Body of pancreas (tissue), 4 donors: ENCODE data around the gene VOPP1.

ENCODE experiments used
- POLR2A ChIP-seq, 3 donors: fragments of 450-650 bp; IDR thresholded peaks; one replicate each; pipeline ENCODE4 v1.6.1; 2016; ENCODE audit warnings: antibody characterized with exemption in 3 of 3, mild to moderate bottlenecking in 2 of 3
- TF ChIP-seq, protein P1 (sequence below), 7 experiments: fragments of 450-650 bp in 4 of 7; fragments of 200-600 bp in 3 of 7; sonication (generic) in 3 of 7; IDR thresholded peaks; one replicate each; pipeline ENCODE4 v1.5.1; 2016 to 2019; ENCODE audit warnings: antibody characterized with exemption in 7 of 7

DNA sequence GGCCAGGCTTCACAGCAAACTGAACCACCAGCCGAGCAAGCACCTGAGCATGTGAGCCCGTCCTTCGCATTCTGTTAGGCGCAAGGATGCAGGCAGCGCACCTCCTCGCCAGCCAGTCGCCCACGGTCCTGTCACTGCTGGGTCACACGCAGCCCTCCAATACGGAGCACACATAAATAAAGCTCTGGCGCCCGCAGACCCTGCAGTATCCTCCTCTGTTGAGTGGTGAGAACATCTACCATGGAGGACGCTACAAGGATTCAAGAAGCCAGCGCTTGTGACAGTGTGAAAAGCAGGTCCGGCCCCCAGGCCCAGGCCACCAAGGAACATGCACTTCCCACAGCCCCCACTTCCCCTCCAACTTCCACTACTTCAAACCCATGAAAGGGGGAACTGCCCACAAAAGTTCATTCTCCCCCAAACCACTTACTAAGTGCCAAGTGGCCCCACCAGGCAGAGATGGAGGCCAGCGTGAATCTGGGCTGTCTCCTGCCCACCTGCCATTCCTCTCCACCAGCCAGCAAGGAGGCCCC is 34.8 kb downstream of the VOPP1 start:
- TF ChIP-seq, protein P1, sequence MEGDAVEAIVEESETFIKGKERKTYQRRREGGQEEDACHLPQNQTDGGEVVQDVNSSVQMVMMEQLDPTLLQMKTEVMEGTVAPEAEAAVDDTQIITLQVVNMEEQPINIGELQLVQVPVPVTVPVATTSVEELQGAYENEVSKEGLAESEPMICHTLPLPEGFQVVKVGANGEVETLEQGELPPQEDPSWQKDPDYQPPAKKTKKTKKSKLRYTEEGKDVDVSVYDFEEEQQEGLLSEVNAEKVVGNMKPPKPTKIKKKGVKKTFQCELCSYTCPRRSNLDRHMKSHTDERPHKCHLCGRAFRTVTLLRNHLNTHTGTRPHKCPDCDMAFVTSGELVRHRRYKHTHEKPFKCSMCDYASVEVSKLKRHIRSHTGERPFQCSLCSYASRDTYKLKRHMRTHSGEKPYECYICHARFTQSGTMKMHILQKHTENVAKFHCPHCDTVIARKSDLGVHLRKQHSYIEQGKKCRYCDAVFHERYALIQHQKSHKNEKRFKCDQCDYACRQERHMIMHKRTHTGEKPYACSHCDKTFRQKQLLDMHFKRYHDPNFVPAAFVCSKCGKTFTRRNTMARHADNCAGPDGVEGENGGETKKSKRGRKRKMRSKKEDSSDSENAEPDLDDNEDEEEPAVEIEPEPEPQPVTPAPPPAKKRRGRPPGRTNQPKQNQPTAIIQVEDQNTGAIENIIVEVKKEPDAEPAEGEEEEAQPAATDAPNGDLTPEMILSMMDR (IDR thresholded peaks at IDR 0.05) = no peak
- no peak for TF ChIP-seq POLR2A (IDR thresholded peaks at IDR 0.05)
